HepG2 (cell line): Measurements from ENCODE around the gene EMCN. TPM values are rescaled to one million over a fixed set of nuclear protein-coding genes. Genes with fewer than 3 reads are reported as not detected.

Source experiments
- ATAC-seq: fragments of 200-7000 bp; cut with Tn5 transposase; 3 replicates; pipeline ENCODE4 v1.9.1; 2020; ENCODE audit warnings: mild to moderate bottlenecking, moderate library complexity
- BruUV-seq: library from RNA; stranded (reverse); fragments of 400-500 nt; replicated peaks from 2 replicates; lab custom pipeline; 2021; lab: Mats Ljungman, UMichigan
- CTCF ChIA-PET: fragments of 300-600 bp; formaldehyde crosslinking; extraction: SDS; loops from one replicate; lab custom pipeline; 2021; ENCODE audit warnings: low total read pairs, inconsistent platforms, low intra/inter-chr PET ratio; lab: Yijun Ruan, JAX
- POLR2A ChIA-PET: fragments of 350-600 bp; sonication (Branson Sonifier 250); formaldehyde crosslinking; loops from one replicate; lab custom pipeline; 2020; ENCODE audit warnings: antibody characterized with exemption, inconsistent platforms; lab: Yijun Ruan, JAX
- DNase-seq: peaks from one replicate; pipeline ENCODE4 v3.0.0-alpha.2; 2015; ENCODE audit warnings: low spot score
- FAIRE-seq: peaks from 3 replicates; lab custom pipeline; 2011; peaks lifted over from hg19 to GRCh38; lab: Jason Lieb, UNC
- H2AFZ ChIP-seq: one replicate; pipeline ENCODE4 v1.6.1; 2011; ENCODE audit warnings: low read length, inconsistent platforms
- H3K27ac ChIP-seq: fragments of 300-600 bp; 3 replicates; pipeline ENCODE4 v1.8.0; 2011; ENCODE audit warnings: mixed run types, mild to moderate bottlenecking, mixed read lengths, low read length, inconsistent platforms; ENCODE audit not compliant: insufficient read depth; ENCODE audit errors: extremely low read length
- H3K27me3 ChIP-seq, 2 experiments: fragments of 200-600 bp in 1 of 2; 2 replicates in 1 of 2; 3 replicates in 1 of 2; pipeline versions ENCODE4 v1.6.0 to v1.8.0; 2011; ENCODE audit warnings: low read length in 2 of 2, mild to moderate bottlenecking in 2 of 2, moderate library complexity in 2 of 2, inconsistent platforms in 1 of 2; ENCODE audit not compliant: insufficient read depth in 2 of 2, control insufficient read depth in 1 of 2
- H3K36me3 ChIP-seq, 2 experiments: fragments of 200-600 bp in 1 of 2; replicated peaks in 1 of 2; 2 replicates in 1 of 2; 3 replicates in 1 of 2; pipeline versions ENCODE4 v1.5.1 to v1.8.0; 2011; ENCODE audit warnings: low read length in 2 of 2, inconsistent platforms in 1 of 2; ENCODE audit not compliant: insufficient read depth in 2 of 2, control insufficient read depth in 1 of 2
- H3K4me1 ChIP-seq: 2 replicates; pipeline ENCODE4 v1.5.1; 2012; ENCODE audit warnings: low read length, inconsistent platforms; ENCODE audit not compliant: insufficient read depth
- H3K4me2 ChIP-seq: 2 replicates; pipeline ENCODE4 v1.6.0; 2011; ENCODE audit warnings: low read depth, low read length, inconsistent platforms
- H3K4me3 ChIP-seq, 3 experiments: fragments of 200-600 bp in 1 of 3; sonication (generic), shearing (Covaris generic) in 1 of 3; replicated peaks in 1 of 3; 2 replicates each; pipeline ENCODE4 v1.5.1; 2011 to 2016; ENCODE audit warnings: low read length in 3 of 3, inconsistent platforms in 2 of 3, low read depth in 2 of 3, mild to moderate bottlenecking in 2 of 3, control low read depth in 1 of 3, mixed read lengths in 1 of 3; ENCODE audit not compliant: insufficient read depth in 1 of 3
- H3K79me2 ChIP-seq: one replicate; pipeline ENCODE4 v1.6.1; 2011; ENCODE audit warnings: low read length, inconsistent platforms; ENCODE audit not compliant: insufficient read depth
- H3K9ac ChIP-seq: 2 replicates; pipeline ENCODE4 v1.6.0; 2011; ENCODE audit warnings: mild to moderate bottlenecking, low read depth, low read length, inconsistent platforms; ENCODE audit not compliant: insufficient read depth
- H3K9me3 ChIP-seq: 2 replicates; pipeline ENCODE4 v1.5.1; 2012; ENCODE audit warnings: mild to moderate bottlenecking, low read length
- H4K20me1 ChIP-seq: 2 replicates; pipeline ENCODE4 v1.6.0; 2011; ENCODE audit warnings: inconsistent platforms, mild to moderate bottlenecking, low read length, moderate library complexity; ENCODE audit not compliant: insufficient read depth
- BCLAF1 ChIP-seq: fragments of 450-650 bp; IDR thresholded peaks from 2 replicates; pipeline ENCODE4 v1.6.1; 2017; ENCODE audit warnings: mild to moderate bottlenecking
- CHD2 ChIP-seq: IDR thresholded peaks from 2 replicates; pipeline ENCODE4 v1.6.1; 2011; ENCODE audit warnings: low read depth, low read length, improper control_type of control experiment
- CHD4 ChIP-seq: fragments of 200-600 bp; sonication (generic); IDR thresholded peaks from 2 replicates; pipeline ENCODE4 v1.7.0; 2017; ENCODE audit warnings: mild to moderate bottlenecking, low read length, borderline replicate concordance
- FOXA1 ChIP-seq, 2 experiments: fragments of 450-650 bp in 1 of 2; sonication (generic) in 1 of 2; formaldehyde crosslinking in 1 of 2; IDR thresholded peaks; 2 replicates each; pipeline versions ENCODE4 v1.4.0 to v1.6.1; 2016 to 2020; ENCODE audit warnings: missing genetic modification reagents in 1 of 2
- NAIF1 ChIP-seq: sonication (generic); formaldehyde crosslinking; IDR thresholded peaks from 2 replicates; pipeline ENCODE4 v1.5.0; 2020; ENCODE audit warnings: mild to moderate bottlenecking, missing genetic modification reagents, borderline replicate concordance
- RCOR2 ChIP-seq: IDR thresholded peaks from 2 replicates; pipeline ENCODE4 v1.6.1; 2016; ENCODE audit warnings: missing biosample characterization, missing genetic modification reagents
- RERE ChIP-seq: IDR thresholded peaks from 2 replicates; pipeline ENCODE4 v1.6.1; 2016; ENCODE audit warnings: low read depth, missing genetic modification reagents, missing compliant biosample characterization
- SMARCC2 ChIP-seq: fragments of 450-650 bp; IDR thresholded peaks from 2 replicates; pipeline ENCODE4 v1.6.1; 2017; ENCODE audit warnings: antibody characterized with exemption, mild to moderate bottlenecking
- ZBTB20 ChIP-seq: sonication (generic); formaldehyde crosslinking; IDR thresholded peaks from 2 replicates; pipeline ENCODE4 v1.8.1; 2023; ENCODE audit warnings: missing genetic modification reagents, low read depth, mild to moderate bottlenecking, borderline replicate concordance
- ZNF136 ChIP-seq: sonication (generic); formaldehyde crosslinking; IDR thresholded peaks from 2 replicates; pipeline ENCODE4 v1.8.1; 2022; ENCODE audit warnings: low read depth, mild to moderate bottlenecking, moderate library complexity, missing genetic modification reagents
- ZNF331 ChIP-seq: sonication (generic); formaldehyde crosslinking; IDR thresholded peaks from 2 replicates; pipeline ENCODE4 v1.4.0; 2020; ENCODE audit warnings: missing genetic modification reagents
- ZNF569 ChIP-seq: sonication (generic); formaldehyde crosslinking; IDR thresholded peaks from 2 replicates; pipeline ENCODE4 v1.5.0; 2020; ENCODE audit warnings: mild to moderate bottlenecking, missing genetic modification reagents, moderate library complexity, borderline replicate concordance
- ZNF678 ChIP-seq: sonication (generic); formaldehyde crosslinking; IDR thresholded peaks from 2 replicates; pipeline ENCODE4 v1.4.0; 2020; ENCODE audit warnings: mild to moderate bottlenecking, missing genetic modification reagents
- ZNF720 ChIP-seq: sonication (generic); formaldehyde crosslinking; IDR thresholded peaks from 2 replicates; pipeline ENCODE4 v1.4.0; 2020; ENCODE audit warnings: missing genetic modification reagents
- ZNF746 ChIP-seq: sonication (generic); formaldehyde crosslinking; IDR thresholded peaks from 2 replicates; pipeline ENCODE4 v1.8.0; 2022; ENCODE audit warnings: mild to moderate bottlenecking, missing genetic modification reagents
- in situ Hi-C: cut with HindIII; loops from 2 replicates; pipeline ENCODE4 v1.10.0; 2017; ENCODE audit warnings: low pct_unique_long_range_greater_than_20kb; ENCODE audit not compliant: extremely low pct_ligation_motif_present
- intact Hi-C: fragments of 100-400 bp; cut with micrococcal nuclease; formaldehyde crosslinking; loops from one replicate; pipeline ENCODE4 v1.10.0; 2022; ENCODE audit not compliant: unreplicated experiment
- polyA plus RNA-seq, 8 experiments: library from polyadenylated mRNA; depleted of rRNA in 3 of 8; stranded (reverse) in 7 of 8; unstranded in 1 of 8; fragments of >200 nt; fragmentation: Illumina TruSeq in 4 of 8; extraction: Trizol in 4 of 8; gene quantifications; 2 replicates each; pipeline versions ENCODE4 v1.2.1 to v1.2.3, GENCODE V29; 2011 to 2016; ENCODE audit warnings: low read depth in 4 of 8, missing spikeins in 1 of 8, mixed read lengths in 1 of 8; ENCODE audit not compliant: insufficient read depth in 1 of 8
- total RNA-seq, 5 experiments: library from RNA; depleted of rRNA; stranded (reverse); fragments of >200 nt; fragmentation: Illumina TruSeq; extraction: Trizol; gene quantifications; 2 replicates each; pipeline ENCODE4 v1.2.3, GENCODE V29; 2016; ENCODE audit warnings: low read depth in 1 of 5

Gene EMCN
- total and polyA plus RNA-seq, 2 of the 13 experiments (the other 11 are each of a cell fraction or from before 2014, with no cell fraction given) = not detected

GRCh38 chr4:100495074-100495473 lies 22.7 kb downstream of the EMCN start (continued):
- TF ChIP-seq FOXA1 (IDR thresholded peaks at IDR 0.05) (no peak), FOXA1 (CRISPR knock-in tag; IDR thresholded peaks at IDR 0.05) (no peak), ZNF678 (CRISPR knock-in tag) (no peak)
- TF ChIP-seq, all 625 proteins: peak for 3

- no peaks in the 10 kb centered on the region for H3K36me3 ChIP-seq
- no peak overlapping the region for H3K4me2 ChIP-seq
- H3K27me3 ChIP-seq = no peaks in the 10 kb centered on the region
- H3K9me3 ChIP-seq = no peaks in the 10 kb centered on the region
- no peaks in the 10 kb centered on the region for H3K4me1 ChIP-seq
- no peak overlapping the region for H2AFZ ChIP-seq
- in situ Hi-C loops (no loop called here), intact Hi-C loops (no loop called here)
- no peaks in the 10 kb centered on the region for H3K79me2 ChIP-seq
- no peak for DNase-seq
- no peaks in the 10 kb centered on the region for H4K20me1 ChIP-seq
- POLR2A ChIA-PET = no interaction called here
- H3K9ac ChIP-seq = no peak overlapping the region
- CTCF ChIA-PET = no interaction called here
- ATAC-seq = no peak
- BruUV-seq = no TSS peak
- no peak for FAIRE-seq
- H3K27ac ChIP-seq = no peak overlapping the region
- H3K4me3 ChIP-seq = no peak overlapping the region
- TF ChIP-seq ZNF746 (CRISPR knock-in tag) (no peak), ZBTB20 (CRISPR knock-in tag) (no peak), CHD4 (no peak), ZNF136 (no peak), CHD2 (no peak), RCOR2 (no peak), RERE (no peak), ZNF569 (no peak), BCLAF1 (no peak), SMARCC2 (no peak), ZNF331 (CRISPR knock-in tag) (no peak), ZNF720 (CRISPR knock-in tag) (no peak), NAIF1 (CRISPR knock-in tag) (no peak)
Observed at GRCh38 chr4:100494166-100494565, 23.7 kb downstream of the EMCN start.
